KG1 (cell line): ENCODE results near the gene ZNF267.
"Not testable (repeated sequence)": the region's sequence is repeated elsewhere in the genome, so short reads cannot be mapped to it uniquely, and the experiment has no call there.

Experiments used
- DNase-seq: peaks from one replicate; lab custom pipeline; 2025; lab: John Stamatoyannopoulos, UW

Gene ZNF267

DNA sequence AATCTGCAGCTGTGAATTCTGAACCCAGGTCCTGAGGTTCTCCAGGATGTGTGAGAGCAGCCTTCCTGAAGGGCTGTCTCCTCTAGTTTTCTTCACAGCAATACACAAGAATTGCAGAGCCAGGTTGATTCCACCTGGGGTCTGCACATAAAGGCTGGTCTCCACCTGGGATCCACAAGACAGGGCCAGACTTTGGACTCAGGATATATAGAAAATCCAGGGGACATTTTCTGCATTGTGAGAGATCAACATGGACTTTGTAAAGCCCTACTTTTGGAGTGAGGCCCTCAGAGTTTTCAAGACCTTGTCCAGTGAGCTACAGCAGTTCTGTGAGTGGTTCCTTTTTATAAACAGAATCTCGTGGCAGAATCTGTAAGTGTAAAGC lies 6.3 kb downstream of the ZNF267 start:
- no peak for DNase-seq

- DNase-seq = no peak
These were observed 6.8 kb downstream of the ZNF267 start for GRCh38 chr16:31880322-31880979.

DNA sequence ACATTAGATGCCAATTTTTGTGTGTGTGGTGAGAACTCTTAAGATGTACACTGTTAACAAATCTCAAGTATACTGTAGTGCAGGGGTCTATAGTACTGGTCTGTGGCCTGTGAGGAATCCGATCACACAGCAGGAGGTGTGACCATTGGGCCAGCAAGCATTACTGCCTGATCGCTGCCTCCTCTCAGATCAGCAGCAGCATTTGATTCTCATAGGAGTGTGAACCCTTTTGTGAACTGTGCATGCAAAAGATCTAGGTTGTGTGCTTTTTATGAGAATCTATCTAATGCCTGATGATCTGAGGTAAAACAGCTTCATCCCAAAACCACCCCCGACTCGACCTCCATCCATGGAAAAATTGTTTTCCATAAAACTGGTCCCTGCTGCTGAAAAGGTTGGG lies 12.6 kb downstream of the ZNF267 start:
- no peak for DNase-seq

GRCh38 chr16:31888735-31889134 lies 15.1 kb downstream of the ZNF267 start:
- no peak for DNase-seq

GRCh38 chr16:31892111-31892510 lies 18.5 kb downstream of the ZNF267 start:
- DNase-seq = not testable (repeated sequence)

DNA sequence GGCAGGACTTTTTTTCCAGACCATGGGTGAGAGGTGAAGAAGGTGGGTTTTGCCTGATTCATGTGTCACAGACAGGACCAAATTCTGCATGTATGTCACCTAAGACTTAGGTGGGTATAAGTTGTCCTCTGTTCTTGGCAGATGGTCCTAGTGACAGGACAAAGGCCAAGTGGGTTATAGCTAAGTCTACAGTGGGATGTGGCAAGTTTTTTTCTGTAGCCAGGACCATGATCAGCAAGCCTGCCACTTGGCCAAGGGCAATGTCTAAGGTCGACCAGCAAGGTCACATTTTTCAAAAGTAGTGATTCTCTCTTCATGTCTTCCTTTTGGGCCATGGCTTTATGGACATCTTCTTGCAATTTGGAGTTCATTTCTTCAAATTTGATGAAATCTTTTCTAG lies 20.2 kb downstream of the ZNF267 start:
- DNase-seq = no peak

DNA sequence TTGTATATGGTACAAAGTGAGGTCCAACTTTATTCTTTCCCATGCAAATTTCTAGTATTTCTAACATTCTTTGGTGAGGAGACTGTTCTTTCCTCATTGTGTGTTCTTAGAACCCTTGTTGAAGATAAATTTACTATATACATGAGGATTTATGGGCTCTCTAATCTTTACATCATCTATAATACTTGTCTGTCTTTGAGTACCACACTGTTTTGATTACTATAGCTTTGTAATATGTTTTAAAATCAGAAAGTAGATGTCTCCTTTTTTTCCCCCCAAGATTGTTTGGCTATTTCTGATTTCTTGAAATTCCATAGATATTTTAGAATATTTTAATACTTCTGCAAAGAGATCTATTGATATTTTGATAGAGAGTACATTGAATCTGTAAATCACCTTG lies 23.7 kb downstream of the ZNF267 start:
- DNase-seq = no peak

DNA sequence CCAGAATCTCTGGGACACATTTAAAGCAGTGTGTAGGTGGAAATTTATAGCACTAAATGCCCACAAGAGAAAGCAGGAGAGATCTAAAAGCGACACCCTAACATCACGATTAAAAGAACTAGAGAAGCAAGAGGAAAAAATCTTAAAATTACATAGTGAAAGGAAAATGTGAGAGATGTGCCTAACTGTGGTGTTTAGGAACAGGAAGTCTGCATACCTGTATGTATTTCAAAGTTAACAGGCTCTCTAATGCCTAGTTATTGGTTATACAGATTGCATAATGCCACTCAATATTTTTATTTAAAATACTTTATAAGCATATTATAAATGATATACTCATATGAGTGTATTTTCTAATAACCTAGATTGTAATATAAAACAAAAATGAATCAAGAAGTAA lies 25.9 kb downstream of the ZNF267 start:
- no peak for DNase-seq

DNA sequence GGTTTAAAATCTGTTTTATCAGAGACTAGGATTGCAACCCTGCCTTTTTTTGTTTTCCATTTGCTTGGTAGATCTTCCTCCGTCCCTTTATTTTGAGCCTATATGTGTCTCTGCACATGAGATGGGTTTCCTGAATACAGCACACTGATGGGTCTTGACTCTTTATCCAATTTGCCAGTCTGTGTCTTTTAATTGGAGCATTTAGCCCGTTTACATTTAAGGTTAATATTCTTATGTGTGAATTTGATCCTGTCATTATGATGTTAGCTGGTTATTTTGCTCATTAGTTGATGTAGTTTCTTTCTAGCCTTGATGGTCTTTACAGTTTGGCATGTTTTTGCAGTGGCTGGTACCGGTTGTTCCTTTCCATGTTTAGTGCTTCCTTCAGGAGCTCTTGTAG lies 31.0 kb downstream of the ZNF267 start:
- DNase-seq = not testable (repeated sequence)

GRCh38 chr16:31913668-31914067 lies 40.1 kb downstream of the ZNF267 start:
- no peak for DNase-seq

DNA sequence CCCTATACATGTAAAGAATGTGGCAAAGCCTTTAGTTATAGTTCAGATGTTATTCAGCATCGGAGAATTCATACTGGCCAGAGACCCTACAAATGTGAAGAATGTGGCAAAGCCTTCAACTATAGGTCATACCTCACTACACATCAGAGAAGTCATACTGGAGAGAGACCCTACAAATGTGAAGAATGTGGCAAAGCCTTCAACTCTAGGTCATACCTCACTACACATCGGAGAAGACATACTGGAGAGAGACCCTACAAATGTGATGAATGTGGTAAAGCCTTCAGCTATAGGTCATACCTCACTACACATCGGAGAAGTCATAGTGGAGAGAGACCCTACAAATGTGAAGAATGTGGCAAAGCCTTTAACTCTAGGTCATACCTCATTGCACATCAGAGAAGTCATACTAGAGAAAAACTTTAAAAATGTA lies 42.5 kb downstream of the ZNF267 start:
- DNase-seq = no peak

GRCh38 chr16:31920373-31920772 lies 46.8 kb downstream of the ZNF267 start:
- DNase-seq = no peak

DNA sequence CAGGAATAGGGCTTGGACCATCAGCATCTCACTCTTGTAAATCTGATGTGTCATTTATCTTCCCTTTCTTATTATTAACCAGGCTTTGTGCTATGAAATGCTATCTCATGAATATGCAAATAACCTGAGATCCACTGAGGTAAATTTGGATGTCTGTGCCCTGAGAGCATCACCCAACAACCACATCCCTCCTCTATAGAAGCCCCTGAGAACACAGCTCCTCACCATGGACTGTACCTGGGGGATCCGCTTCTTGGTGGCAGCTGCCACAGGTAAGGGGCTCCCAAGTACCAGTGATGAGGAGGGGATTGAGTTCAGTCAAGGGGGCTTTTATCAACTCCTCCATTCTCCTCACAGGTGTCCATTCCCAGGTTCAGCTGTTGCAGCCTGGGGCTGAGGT lies 78.2 kb downstream of the ZNF267 start:
- DNase-seq = not testable (repeated sequence)

- not testable (repeated sequence) for DNase-seq
These were observed 78.6 kb downstream of the ZNF267 start for GRCh38 chr16:31952206-31952605.

DNA sequence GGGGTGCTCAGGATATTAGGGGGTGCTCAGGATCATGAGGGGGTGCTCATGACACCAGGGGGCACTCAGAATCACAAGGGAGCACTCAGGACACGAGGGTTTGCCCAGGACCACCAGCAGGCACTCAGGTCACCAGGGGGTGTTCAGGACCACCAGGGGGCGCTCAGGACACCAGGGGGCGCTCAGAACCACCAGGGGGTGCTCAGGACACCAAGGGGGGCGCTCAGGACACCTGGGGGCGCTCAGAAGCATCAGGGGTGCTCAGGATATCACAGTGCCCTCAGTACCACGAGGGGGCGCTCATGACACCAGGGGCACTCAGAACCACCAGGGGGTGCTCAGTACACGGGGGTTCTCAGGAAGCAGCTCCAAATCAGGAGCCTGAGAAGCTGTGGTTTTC lies 82.6 kb downstream of the ZNF267 start:
- not testable (repeated sequence) for DNase-seq

DNA sequence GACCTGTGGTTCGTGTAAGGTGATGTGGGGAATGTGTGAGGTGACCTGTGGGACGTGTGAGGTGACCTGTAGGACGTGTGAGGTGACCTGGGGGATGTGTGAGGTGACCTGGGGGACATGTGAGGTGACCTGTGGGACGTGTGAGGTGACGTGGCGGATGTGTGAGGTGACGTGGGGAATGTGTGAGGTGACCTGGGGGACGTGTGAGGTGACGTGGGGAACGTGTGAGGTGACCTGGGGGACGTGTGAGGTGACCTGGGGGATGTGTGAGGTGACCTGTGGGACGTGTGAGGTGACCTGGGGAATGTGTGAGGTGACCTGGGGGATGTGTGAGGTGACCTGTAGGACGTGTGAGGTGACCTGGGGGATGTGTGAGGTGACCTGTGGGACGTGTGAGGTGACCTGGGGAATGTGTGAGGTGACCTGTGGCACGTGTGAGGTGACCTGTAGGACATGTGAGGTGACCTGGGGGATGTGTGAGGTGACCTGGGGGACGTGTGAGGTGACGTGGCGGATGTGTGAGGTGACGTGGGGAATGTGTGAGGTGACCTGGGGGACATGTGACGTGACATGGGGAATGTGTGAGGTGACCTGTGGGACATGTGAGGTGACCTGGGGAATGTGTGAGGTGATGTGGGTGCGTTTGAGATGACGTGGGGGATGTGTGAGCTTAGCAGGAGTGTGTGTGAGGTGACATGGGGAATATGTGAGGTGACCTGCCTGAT lies 86.7 kb downstream of the ZNF267 start:
- DNase-seq = not testable (repeated sequence)
